GM19468 (cell line): ENCODE measurements around the gene VKORC1L1.
A peak's percentile ranks its signal among the peaks of the same experiment; 100 is the strongest.
"Not testable (repeated sequence)": the region's sequence is repeated elsewhere in the genome, so short reads cannot be mapped to it uniquely, and the experiment has no call there.

Source experiments
- ATAC-seq: cut with Tn5 transposase; IDR thresholded peaks from one replicate; pipeline ENCODE4 v1.9.1; 2021; ENCODE audit warnings: mild to moderate bottlenecking, moderate library complexity, moderate number of reproducible peaks; ENCODE audit not compliant: unreplicated experiment; ENCODE audit errors: extremely low read depth

Gene VKORC1L1

GRCh38 chr7:65974191-65974801, 101.4 kb downstream of the VKORC1L1 start:
- ATAC-seq = no peak

GRCh38 chr7:65974876-65975275, 102.0 kb downstream of the VKORC1L1 start:
- ATAC-seq = no peak

GRCh38 chr7:65975814-65976445, 103.1 kb downstream of the VKORC1L1 start:
- no peak for ATAC-seq

GRCh38 chr7:65976659-65977196, 103.9 kb downstream of the VKORC1L1 start:
- no peak for ATAC-seq

GRCh38 chr7:65978891-65979582, 106.2 kb downstream of the VKORC1L1 start:
- no peak for ATAC-seq

- no peak for ATAC-seq
These were observed 107.0 kb downstream of the VKORC1L1 start for GRCh38 chr7:65979583-65980477.

- peak; percentile 28 for ATAC-seq
These were observed 107.8 kb downstream of the VKORC1L1 start for GRCh38 chr7:65980478-65981250.

GRCh38 chr7:65981965-65982792, 109.3 kb downstream of the VKORC1L1 start, which contains the start of gene GUSB:
Gene GUSB, minus strand, starts transcription at chr7:65982213. Its CDS starts 30 bp downstream, at chr7:65982183.
- ATAC-seq = peak; percentile 82

GRCh38 chr7:65983965-65984658, 111.2 kb downstream of the VKORC1L1 start:
- no peak for ATAC-seq

- no peak for ATAC-seq
These were observed 115.2 kb downstream of the VKORC1L1 start for GRCh38 chr7:65988084-65988483.

GRCh38 chr7:65988503-65988902, 115.6 kb downstream of the VKORC1L1 start:
- not testable (repeated sequence) for ATAC-seq

GRCh38 chr7:65989694-65990080, 116.8 kb downstream of the VKORC1L1 start:
- no peak for ATAC-seq

GRCh38 chr7:65991829-65992228, 119.0 kb downstream of the VKORC1L1 start:
- not testable (repeated sequence) for ATAC-seq

GRCh38 chr7:65992526-65992925, 119.7 kb downstream of the VKORC1L1 start:
- ATAC-seq = no peak

- not testable (repeated sequence) for ATAC-seq
These were observed 122.1 kb downstream of the VKORC1L1 start for GRCh38 chr7:65994984-65995383.

- not testable (repeated sequence) for ATAC-seq
These were observed 128.0 kb downstream of the VKORC1L1 start for GRCh38 chr7:66000823-66001417.

GRCh38 chr7:66005115-66005671, 132.3 kb downstream of the VKORC1L1 start:
- ATAC-seq = not testable (repeated sequence)
